H1 (cell line): ENCODE results near the gene PPP2R2B. TPM values are rescaled to one million over a fixed set of nuclear protein-coding genes. Genes with fewer than 3 reads are reported as not detected.

Source experiments
- BCL11A ChIP-seq, 2 experiments: IDR thresholded peaks; one replicate each; pipeline ENCODE4 v1.6.1; 2011; ENCODE audit warnings: low read depth in 2 of 2, low read length in 2 of 2, mild to moderate bottlenecking in 2 of 2
- polyA plus RNA-seq, 7 experiments: library from polyadenylated mRNA; depleted of rRNA in 3 of 7; stranded (reverse) in 5 of 7; unstranded in 2 of 7; fragments of >200 nt in 5 of 7; fragments of 200-250 nt in 2 of 7; gene quantifications; 1 replicate in 5 of 7; 2 replicates in 1 of 7; 4 replicates in 1 of 7; pipeline versions ENCODE4 v1.2.1 to v1.2.3, GENCODE V29; 2011 to 2013; ENCODE audit warnings: missing spikeins in 2 of 7, mixed read lengths in 2 of 7
- total RNA-seq: library from RNA; stranded (reverse); fragmentation: NEBNext Ultra II Directional; extraction: Animal tissue kit (Norgen Biotek cat#: 25700); gene quantifications from 2 replicates; pipeline ENCODE4 v1.2.1, GENCODE V29; 2021

The PPP2R2B gene
- total and polyA plus RNA-seq, 2 of the 8 experiments (the other 6 are each of a cell fraction or from before 2014, with no cell fraction given), result 21.1 to 37.1 TPM

GRCh38 chr5:146606893-146607292, 271.7 kb downstream of the PPP2R2B start (continued):
- no peak for TF ChIP-seq BCL11A (IDR thresholded peaks at IDR 0.05; ENCODE audit: low read depth in 2 of 2, low read length in 2 of 2)
- TF ChIP-seq, all 59 proteins: peak for 0
